Ovary (tissue), 3 donors: ENCODE measurements around the gene SLC35F4.

ENCODE experiments used
- CTCF ChIP-seq, 3 donors: fragments of 450-650 bp in 2 of 3; fragments of 200-600 bp in 1 of 3; IDR thresholded peaks; one replicate each; pipeline versions ENCODE4 v1.5.1 to v1.8.0; 2016 to 2022; ENCODE audit warnings: antibody characterized with exemption in 3 of 3, mild to moderate bottlenecking in 1 of 3
- POLR2A ChIP-seq: fragments of 450-650 bp; IDR thresholded peaks from one replicate; pipeline ENCODE4 v1.6.1; 2017; ENCODE audit warnings: antibody characterized with exemption, mild to moderate bottlenecking, moderate library complexity
- donor health status: DM: no; HTN: no; CAD: no.

GRCh38 chr14:57748279-57748678 is 117.6 kb downstream of the SLC35F4 start:
- TF ChIP-seq POLR2A (no peak), CTCF (IDR thresholded peaks at IDR 0.05) (no peak)
